Peyer's patch (tissue), 4 donors: Measurements from ENCODE around the gene GCLM. TPM values are rescaled to one million over a fixed set of nuclear protein-coding genes. Genes with fewer than 3 reads are reported as not detected.
"Not testable (repeated sequence)": the region's sequence is repeated elsewhere in the genome, so short reads cannot be mapped to it uniquely, and the experiment has no call there.

ENCODE experiments used
- DNase-seq, 3 donors: peaks; one replicate each; pipeline ENCODE4 v3.0.0-alpha.2; 2017 to 2019
- H3K27ac ChIP-seq, 4 donors: fragments of 200-600 bp; sonication (generic); one replicate each; pipeline ENCODE4 v1.5.1; 2016 to 2019
- H3K27me3 ChIP-seq, 2 donors: fragments of 200-600 bp; sonication (generic); one replicate each; pipeline ENCODE4 v1.5.1; 2019
- H3K36me3 ChIP-seq, 3 donors: fragments of 200-600 bp; sonication (generic); one replicate each; pipeline ENCODE4 v1.5.1; 2016 to 2019
- H3K4me1 ChIP-seq, 4 donors: fragments of 200-600 bp; sonication (generic); one replicate each; pipeline ENCODE4 v1.5.1; 2016 to 2019
- H3K4me3 ChIP-seq, 4 donors: fragments of 200-600 bp; sonication (generic); 1 replicate in 3 of 4; 2 replicates in 1 of 4; pipeline ENCODE4 v1.5.1; 2016 to 2019; ENCODE audit warnings: mild to moderate bottlenecking in 1 of 4
- H3K9me3 ChIP-seq, 4 donors: fragments of 200-600 bp; sonication (generic); one replicate each; pipeline ENCODE4 v1.5.1; 2016 to 2019; ENCODE audit warnings: mild to moderate bottlenecking in 1 of 4
- POLR2A ChIP-seq, 2 donors: fragments of 450-650 bp; IDR thresholded peaks; one replicate each; pipeline ENCODE4 v1.5.1; 2017; ENCODE audit warnings: antibody characterized with exemption in 2 of 2, mild to moderate bottlenecking in 2 of 2, moderate library complexity in 2 of 2
- total RNA-seq, 4 donors: library from RNA; depleted of rRNA; stranded (reverse); fragments of >200 nt; gene quantifications; one replicate each; pipeline ENCODE4 v1.1.0, GENCODE V29; 2016
- TF ChIP-seq, protein P1 (sequence below), 6 experiments: fragments of 450-650 bp in 4 of 6; fragments of 200-600 bp in 2 of 6; sonication (generic) in 1 of 6; IDR thresholded peaks; one replicate each; pipeline ENCODE4 v1.5.1; 2017 to 2019; ENCODE audit warnings: antibody characterized with exemption in 6 of 6, mild to moderate bottlenecking in 3 of 6, moderate library complexity in 1 of 6

Gene GCLM
- total RNA-seq, 4 donors from 2014 or later: 14.0 to 56.2 (median 17.9) TPM

DNA sequence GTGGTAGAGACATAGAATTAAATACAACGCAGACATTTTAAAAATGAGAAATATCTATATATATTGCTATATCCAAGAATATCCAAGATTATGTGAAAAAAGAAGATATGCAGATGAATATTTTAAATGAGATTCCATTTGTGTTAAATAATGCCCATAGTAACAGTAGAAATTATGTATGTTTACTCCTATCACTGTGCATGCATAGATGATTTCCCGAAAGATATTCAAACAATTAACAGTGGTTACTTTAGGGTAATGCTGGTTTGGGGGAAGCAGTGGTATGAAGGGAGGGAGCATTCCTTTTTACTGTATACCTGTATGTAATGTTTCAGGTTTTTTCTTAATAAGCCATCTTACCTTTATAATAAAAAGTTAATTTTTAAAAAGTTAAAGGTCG lies 55.3 kb downstream of the GCLM start:
- no peaks in the 10 kb centered on the region for H3K4me1 ChIP-seq
- no peaks in the 10 kb centered on the region for H3K9me3 ChIP-seq
- no peaks in the 10 kb centered on the region for H3K36me3 ChIP-seq
- TF ChIP-seq, protein P1, sequence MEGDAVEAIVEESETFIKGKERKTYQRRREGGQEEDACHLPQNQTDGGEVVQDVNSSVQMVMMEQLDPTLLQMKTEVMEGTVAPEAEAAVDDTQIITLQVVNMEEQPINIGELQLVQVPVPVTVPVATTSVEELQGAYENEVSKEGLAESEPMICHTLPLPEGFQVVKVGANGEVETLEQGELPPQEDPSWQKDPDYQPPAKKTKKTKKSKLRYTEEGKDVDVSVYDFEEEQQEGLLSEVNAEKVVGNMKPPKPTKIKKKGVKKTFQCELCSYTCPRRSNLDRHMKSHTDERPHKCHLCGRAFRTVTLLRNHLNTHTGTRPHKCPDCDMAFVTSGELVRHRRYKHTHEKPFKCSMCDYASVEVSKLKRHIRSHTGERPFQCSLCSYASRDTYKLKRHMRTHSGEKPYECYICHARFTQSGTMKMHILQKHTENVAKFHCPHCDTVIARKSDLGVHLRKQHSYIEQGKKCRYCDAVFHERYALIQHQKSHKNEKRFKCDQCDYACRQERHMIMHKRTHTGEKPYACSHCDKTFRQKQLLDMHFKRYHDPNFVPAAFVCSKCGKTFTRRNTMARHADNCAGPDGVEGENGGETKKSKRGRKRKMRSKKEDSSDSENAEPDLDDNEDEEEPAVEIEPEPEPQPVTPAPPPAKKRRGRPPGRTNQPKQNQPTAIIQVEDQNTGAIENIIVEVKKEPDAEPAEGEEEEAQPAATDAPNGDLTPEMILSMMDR (IDR thresholded peaks at IDR 0.05): no peak
- TF ChIP-seq POLR2A (IDR thresholded peaks at IDR 0.05): no peak
- no peak overlapping the region for H3K27ac ChIP-seq
- DNase-seq: no peak
- no peak overlapping the region for H3K4me3 ChIP-seq
- H3K27me3 ChIP-seq: no peaks in the 10 kb centered on the region

DNA sequence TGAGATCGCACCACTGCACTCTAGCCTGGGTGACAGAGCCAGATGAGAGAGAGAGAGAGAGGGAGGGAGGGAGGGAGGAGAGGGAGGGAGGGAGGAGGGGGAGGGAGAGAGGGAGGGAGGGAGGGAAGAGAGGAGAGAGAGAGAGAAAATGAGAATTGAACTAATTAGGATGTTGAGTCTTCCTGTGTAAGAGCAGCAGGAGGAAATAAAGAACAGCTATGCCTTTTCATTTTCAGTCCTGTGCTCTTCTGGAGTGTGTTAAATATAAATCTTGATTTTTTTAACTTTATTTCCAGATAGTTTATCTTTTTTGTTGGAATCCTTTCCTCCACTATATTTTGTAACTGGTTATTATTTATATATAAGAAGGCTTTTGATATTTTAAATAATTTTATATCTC lies 57.4 kb downstream of the GCLM start:
- TF ChIP-seq POLR2A (IDR thresholded peaks at IDR 0.05): no peak
- no peaks in the 10 kb centered on the region for H3K36me3 ChIP-seq
- H3K4me1 ChIP-seq: no peaks in the 10 kb centered on the region
- H3K27me3 ChIP-seq: no peaks in the 10 kb centered on the region
- no peak for DNase-seq
- H3K9me3 ChIP-seq: no peaks in the 10 kb centered on the region
- no peak overlapping the region for H3K4me3 ChIP-seq
- no peak overlapping the region for H3K27ac ChIP-seq

DNA sequence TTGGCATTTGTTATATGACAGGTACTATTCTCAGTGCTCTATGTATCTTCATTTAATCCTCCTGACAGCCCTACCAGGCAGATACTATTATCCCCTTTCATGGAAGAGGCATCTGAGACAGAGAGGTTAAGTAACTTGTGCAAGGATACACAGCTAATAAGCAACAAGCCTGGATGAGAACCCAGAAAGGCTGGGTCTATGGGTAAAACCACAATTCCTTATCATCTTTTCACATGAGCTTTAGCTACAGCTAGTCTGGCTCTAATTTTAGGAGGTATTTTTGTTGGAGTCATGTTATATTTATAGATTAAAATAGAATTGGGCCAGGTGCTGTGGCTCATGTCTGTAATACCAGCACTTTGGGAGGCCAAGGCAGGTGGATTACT lies 57.9 kb downstream of the GCLM start:
- Histone ChIP-seq H3K36me3 (no peaks in the 10 kb centered on the region), H3K4me1 (no peaks in the 10 kb centered on the region), H3K27me3 (no peaks in the 10 kb centered on the region), H3K9me3 (no peaks in the 10 kb centered on the region), H3K4me3 (no peak overlapping the region), H3K27ac (no peak overlapping the region)
- DNase-seq: no peak
- TF ChIP-seq, protein P1 (IDR thresholded peaks at IDR 0.05): no peak
- TF ChIP-seq POLR2A (IDR thresholded peaks at IDR 0.05): no peak

DNA sequence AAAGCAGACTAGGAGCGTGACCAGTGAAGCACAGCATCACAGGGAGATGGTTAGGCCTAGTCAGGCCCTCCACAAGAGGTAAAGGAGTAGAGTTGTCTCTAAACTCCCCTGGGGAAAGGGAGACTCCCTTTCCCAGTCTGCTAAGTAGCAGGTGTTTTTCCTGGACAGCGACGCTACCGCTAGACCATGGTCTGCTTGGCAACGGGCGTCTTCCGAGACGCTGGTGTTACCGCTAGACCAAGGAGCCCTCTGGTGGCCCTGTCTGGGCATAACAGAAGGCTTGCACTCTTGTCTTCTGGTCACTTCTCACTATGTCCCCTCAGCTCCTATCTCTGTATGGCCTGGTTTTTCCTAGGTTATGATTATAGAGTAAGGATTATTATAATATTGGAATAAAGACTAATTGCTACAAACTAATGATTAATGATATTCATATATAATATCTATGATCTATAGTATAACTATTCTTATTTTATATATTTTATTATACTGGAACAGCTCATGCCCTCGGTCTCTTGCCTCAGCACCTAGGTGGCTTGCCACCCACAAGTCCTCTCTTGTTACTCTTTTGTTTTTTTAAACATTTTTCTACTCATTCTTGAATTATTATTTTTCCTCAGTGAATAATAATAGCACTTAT lies 58.4 kb downstream of the GCLM start:
- TF ChIP-seq, protein P1 (IDR thresholded peaks at IDR 0.05): peak in 5 of 6 experiments; percentile 25 to 62 (median 42)
- H3K36me3 ChIP-seq, H3K27me3 ChIP-seq, H3K27ac ChIP-seq, H3K4me1 ChIP-seq, H3K9me3 ChIP-seq: not testable (repeated sequence)
- H3K4me3 ChIP-seq: peak overlapping the region in 1 of 4 donors; percentile 14
- DNase-seq: peak in 2 of 3 donors; percentile 65 to 88

DNA sequence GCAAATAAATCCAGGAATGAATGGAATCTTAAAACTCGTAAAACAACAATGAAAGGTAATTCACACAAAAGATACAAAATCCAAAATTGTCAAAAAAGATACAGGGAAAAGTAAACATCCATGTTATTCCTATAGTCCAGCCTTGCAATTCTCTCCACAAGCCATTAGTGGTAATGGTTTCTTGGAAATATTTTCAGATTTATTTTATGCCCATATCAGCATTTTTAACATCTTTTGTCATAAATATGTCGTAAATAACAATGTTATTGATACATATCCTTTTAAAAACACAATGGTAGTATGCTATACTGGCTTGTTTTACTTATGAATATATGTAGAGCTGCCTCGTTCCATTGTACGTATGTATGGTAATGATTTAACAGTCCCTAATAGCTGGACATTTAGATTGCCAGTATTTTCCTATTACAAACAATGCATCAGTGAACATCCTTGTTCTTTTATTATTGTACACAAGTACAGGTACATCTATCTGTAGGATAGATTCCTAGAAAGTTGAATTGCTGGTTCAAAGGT lies 60.8 kb downstream of the GCLM start:
- H3K27me3 ChIP-seq: no peaks in the 10 kb centered on the region
- no peaks in the 10 kb centered on the region for H3K36me3 ChIP-seq
- no peak for TF ChIP-seq POLR2A (IDR thresholded peaks at IDR 0.05)
- TF ChIP-seq, protein P1 (IDR thresholded peaks at IDR 0.05): no peak
- H3K4me3 ChIP-seq: peak overlapping the region; percentile 86 to 92 (median 90)
- H3K9me3 ChIP-seq: no peaks in the 10 kb centered on the region
- DNase-seq: no peak
- peak overlapping the region; percentile 97 to 99 (median 98) for H3K27ac ChIP-seq
- H3K4me1 ChIP-seq: peaks cover 0 to 13% (median 4%) of the 10 kb centered on the region in 4 donors

DNA sequence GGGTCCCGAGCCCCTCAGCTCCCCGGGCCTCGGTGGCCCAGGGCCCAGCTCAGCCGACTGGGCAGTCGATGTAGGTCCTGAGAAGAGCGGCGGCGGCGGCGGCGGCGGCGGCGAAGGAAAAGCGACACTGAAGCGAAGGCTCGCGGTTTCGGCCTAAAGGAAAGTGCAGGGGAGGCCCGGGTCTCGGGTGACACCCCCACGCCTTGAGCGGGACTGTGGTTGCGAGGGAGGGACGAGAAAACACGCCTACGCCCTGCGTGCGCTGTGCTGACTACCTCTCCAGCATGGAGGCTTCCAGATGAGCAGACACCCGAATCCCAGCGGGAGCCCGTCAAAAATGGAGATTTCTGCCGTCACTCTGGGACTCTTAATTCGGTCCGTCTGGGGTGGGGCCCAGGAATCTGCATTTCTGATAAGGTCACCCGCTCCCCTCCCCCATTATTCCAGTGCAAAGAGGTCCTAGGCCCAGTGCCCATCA lies 61.4 kb downstream of the GCLM start:
- Histone ChIP-seq H3K27me3 (no peaks in the 10 kb centered on the region), H3K36me3 (no peaks in the 10 kb centered on the region)
- TF ChIP-seq POLR2A (IDR thresholded peaks at IDR 0.05): no peak
- TF ChIP-seq, protein P1 (IDR thresholded peaks at IDR 0.05): no peak

More for the DNA sequence above, 61.4 kb downstream of the GCLM start:
- Histone ChIP-seq H3K4me3 (peak overlapping the region; percentile 86 to 92 (median 90)), H3K9me3 (no peaks in the 10 kb centered on the region), H3K27ac (peak overlapping the region; percentile 97 to 99 (median 98)), H3K4me1 (peaks cover 0 to 13% (median 4%) of the 10 kb centered on the region in 4 donors)
- DNase-seq: peak; percentile 66 to 87 (median 79)
